IPS-18c (cell line): ENCODE data around the gene SURF4.
"Not testable (repeated sequence)": the region's sequence is repeated elsewhere in the genome, so short reads cannot be mapped to it uniquely, and the experiment has no call there.

Experiments used
- H3K4me3 ChIP-seq: 2 replicates; pipeline ENCODE4 v1.7.0; 2013; ENCODE audit warnings: low read depth, mild to moderate bottlenecking, low read length, moderate library complexity; ENCODE audit not compliant: insufficient read depth
- H3K9me3 ChIP-seq: one replicate; pipeline ENCODE4 v1.6.1; 2013; ENCODE audit warnings: mild to moderate bottlenecking, low read length, moderate library complexity; ENCODE audit not compliant: control insufficient read depth, insufficient read depth

Gene SURF4

DNA sequence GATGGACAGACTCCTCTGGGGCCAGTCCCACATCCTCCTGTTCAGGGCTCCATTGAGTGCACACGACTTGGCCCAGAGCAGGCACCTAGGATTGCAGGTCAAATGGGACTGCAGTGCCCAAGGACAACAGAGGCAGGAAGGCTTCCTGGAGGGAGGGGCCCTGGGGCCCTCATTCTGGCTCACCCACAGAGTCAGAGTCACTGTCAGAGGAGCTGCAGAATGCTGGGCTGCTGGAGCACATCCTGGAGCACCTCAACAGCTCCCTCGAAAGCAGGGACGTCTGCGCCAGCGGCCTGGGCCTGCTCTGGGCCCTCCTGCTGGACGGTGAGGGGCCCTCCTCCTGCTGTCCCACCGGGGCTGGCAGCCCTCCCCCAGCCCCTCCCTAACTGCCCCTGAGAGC is 26.8 kb upstream of the SURF4 start:
- no peaks in the 10 kb centered on the region for H3K9me3 ChIP-seq
- H3K4me3 ChIP-seq = no peak overlapping the region

DNA sequence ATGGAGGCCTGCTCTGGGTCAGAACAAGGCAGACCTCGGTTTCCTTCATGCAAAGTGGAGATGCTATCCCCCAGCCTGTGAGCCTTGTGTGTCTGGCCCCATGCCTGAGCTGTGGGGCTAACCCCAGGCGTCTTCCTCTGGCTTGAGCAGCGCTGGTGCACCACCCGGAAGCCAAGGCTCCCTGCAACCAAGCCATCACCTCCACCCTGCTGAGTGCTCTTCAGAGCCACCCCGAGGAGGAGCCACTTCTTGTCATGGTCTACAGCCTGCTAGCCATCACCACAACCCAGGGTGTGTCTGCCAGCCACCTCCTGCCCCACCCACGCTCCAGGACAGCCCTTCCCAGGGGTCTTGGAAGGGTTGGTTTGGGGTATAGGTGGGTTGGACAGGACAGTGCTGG is 25.7 kb upstream of the SURF4 start:
- Histone ChIP-seq H3K4me3 (no peak overlapping the region), H3K9me3 (no peaks in the 10 kb centered on the region)

DNA sequence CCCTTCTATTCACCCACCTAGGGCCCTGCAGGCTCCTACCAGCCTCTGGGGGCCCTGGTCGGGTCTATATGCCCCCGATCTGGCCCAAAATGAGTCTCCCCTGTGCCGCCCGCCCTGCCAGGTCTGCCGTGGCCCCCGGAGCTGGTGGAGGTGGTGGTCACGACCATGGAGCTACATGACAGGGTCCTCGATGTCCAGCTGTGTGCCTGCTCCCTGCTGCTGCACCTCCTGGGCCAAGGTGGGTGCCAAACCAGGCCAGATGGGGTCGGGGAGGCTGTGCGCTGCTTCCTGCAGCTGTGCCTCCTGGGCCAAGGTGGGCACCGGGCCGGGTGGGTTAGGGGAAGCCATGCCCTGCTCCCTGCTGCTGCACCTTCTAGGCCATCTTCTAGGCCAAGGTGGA is 24.4 kb upstream of the SURF4 start:
- no peaks in the 10 kb centered on the region for H3K9me3 ChIP-seq
- H3K4me3 ChIP-seq = no peak overlapping the region

DNA sequence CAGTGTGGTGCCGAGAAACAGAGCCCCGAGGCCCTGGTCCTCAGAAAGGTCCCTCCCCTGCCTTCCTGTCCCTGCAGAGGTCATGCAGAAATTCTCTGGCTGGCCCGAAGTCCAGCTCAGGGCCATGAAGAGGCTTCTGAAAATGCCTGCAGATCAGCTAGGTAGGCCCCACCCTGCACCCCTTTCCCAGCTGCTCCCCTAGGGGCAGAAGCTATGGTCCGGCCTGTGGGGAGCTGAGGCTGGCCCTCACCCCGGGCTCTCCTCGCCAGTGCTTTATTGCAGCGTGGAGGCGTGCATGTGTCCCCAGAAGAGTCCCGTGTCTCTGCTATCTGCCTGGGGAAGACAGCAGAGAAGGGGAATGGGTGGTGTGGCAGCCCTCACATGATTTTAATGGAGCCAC is 22.0 kb upstream of the SURF4 start:
- Histone ChIP-seq H3K9me3 (no peaks in the 10 kb centered on the region), H3K4me3 (no peak overlapping the region)

DNA sequence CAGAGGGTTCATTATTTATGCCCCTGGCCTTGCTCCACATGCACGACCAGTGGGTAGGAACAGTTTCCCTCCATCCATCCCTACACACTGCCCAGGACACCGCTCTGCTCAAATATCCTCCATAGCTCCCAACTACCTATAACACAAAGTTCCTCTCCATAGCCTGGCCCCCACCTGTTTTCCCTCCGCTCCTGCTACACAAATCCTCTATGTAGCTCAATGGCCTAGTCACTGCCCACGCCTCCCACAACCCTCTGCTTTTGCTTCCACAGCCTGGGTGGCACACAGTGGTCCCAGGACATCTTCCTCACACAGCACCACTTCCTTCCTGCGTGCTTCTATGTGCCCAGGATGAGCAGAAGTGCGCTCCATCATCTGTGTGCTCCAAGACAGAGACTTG is 21.5 kb upstream of the SURF4 start:
- no peak overlapping the region for H3K4me3 ChIP-seq
- H3K9me3 ChIP-seq = no peaks in the 10 kb centered on the region

DNA sequence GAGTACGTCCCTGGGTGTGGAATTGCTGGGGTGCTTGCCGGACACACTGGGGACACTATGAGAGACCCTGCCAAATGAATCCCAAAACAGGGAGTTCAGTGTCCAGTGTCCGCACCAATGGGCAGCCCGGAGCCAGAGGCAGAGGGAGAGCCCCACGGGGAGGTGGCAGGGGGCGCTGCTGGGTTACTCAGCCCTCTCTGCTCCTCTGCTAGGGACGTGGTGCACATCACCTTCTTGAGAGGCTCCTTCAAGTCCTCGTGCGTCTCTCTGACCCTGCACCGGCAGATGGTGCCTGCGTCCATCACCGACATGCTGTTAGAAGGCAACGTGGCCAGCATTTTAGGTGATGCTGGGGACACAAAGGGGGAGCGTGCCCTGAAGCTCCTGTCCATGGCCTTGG is 21.1 kb upstream of the SURF4 start:
- H3K4me3 ChIP-seq = no peak overlapping the region
- no peaks in the 10 kb centered on the region for H3K9me3 ChIP-seq

DNA sequence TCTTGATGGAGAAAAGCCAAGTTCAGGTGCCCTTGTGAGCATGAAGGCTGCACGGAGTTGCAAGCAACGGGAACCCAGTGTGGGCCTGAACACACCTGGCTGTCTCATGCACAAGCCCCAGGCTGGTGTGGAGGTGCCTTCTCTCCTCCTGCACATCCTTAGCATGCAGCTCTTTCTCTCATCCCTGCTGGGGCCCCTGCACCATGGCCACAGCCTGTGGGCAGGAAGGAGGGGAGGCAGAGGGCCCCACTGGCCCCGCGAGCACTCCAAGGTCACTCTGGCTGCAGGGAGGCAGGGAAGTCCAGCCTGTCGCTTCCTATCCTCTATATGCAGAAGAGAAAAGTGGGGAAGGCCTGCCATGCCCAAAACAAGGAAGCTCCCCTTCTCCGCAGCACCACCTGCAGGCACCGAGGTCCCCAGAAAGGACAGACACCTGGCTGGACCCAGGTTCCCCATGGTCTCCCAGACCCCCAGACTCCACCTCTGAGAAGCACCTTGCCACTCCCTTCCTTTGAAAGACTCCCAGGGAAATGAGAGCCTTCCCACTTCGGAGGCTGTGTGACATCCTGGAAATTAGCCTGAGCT is 18.9 kb upstream of the SURF4 start:
- Histone ChIP-seq H3K9me3 (peaks cover 5% of the 10 kb centered on the region), H3K4me3 (no peak overlapping the region)

DNA sequence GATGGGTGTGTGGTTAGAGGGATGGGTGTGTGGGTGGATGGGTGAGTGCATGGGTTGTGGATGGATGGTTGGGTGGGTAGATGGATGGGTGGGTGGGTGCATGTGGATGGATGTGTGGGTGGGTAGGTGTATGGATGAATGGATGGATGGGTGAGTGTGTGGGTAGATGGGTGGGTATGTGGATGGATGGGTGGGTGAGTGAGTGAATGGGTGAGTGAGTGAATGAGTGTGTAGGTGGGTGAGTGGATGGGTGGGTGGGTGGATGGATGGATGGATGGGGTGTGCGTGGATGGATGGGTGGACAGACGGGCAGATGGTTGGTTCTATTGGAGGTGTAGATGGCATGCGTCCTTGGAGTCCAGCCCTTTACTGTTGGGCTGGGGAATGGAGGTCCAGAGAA is 17.5 kb upstream of the SURF4 start:
- H3K4me3 ChIP-seq = no peak overlapping the region
- peaks cover 5% of the 10 kb centered on the region for H3K9me3 ChIP-seq

DNA sequence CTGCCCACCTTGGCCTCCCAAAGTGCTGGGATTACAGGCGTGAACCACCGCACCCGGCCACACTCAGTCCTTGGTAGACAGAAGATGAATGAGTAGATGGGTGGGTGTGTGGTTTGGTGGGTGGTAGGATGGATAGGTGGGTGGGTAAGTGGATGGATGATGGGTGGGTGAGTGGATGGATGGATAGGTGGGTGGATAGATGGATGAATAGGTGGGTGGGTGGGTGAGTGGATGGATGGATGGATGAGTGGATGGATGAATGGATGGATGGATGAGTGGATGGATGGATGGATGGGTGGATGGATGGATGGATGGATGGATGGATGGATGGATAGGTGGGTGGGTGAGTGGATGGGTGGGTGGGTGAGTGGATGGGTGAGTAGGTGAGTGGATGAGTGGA is 16.4 kb upstream of the SURF4 start:
- H3K4me3 ChIP-seq, H3K9me3 ChIP-seq: not testable (repeated sequence)

DNA sequence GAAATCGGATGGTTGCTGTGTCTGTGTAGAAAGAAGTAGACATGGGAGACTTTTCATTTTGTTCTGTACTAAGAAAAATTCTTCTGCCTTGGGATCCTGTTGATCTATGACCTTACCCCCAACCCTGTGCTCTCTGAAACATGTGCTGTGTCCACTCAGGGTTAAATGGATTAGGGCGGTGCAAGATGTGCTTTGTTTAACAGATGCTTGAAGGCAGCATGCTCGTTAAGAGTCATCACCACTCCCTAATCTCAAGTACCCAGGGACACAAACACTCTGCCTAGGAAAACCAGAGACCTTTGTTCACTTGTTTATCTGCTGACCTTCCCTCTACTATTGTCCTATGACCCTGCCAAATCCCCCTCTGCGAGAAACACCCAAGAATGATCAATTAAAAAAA is 15.6 kb upstream of the SURF4 start:
- not testable (repeated sequence) for H3K4me3 ChIP-seq, H3K9me3 ChIP-seq

DNA sequence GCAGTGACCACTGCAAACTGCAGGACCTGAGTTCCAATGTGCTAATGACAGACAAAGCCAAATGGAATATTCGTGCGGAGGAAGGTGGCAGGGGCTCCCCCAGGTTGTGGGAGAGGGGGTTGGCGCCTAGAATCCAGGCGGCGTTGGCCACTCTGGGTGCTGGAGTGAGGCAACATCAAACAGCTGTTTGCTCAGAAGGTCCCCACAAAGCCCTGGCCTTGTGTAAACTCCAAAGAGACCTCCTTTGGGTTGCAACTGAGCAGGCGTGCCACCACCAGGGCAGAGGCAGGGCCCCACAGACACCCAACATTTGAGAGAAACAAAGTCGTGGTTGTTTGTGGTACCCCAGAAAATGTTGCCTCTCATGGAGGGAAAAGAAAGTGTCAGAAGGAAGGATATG is 14.9 kb upstream of the SURF4 start:
- no peak overlapping the region for H3K4me3 ChIP-seq
- peaks cover 5% of the 10 kb centered on the region for H3K9me3 ChIP-seq

DNA sequence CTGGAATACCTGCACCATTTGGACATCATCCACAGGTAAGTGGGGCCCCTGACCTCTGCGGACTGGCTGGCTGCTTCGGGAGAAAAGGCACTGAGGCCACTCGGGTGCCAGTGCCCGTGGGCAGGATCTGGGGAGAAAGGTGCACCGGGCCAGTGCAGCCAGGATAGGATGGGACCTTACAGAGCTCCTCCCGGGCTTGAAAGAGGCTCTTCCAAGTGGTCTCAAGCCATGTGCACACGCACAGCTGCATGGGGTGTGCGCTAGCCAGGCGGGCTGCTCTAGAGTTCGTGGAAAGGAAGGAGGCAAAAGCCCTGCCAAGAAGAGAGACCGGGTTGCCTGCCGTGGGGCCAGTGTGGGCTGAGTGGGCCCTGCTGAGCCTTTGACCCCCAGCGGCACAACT is 13.7 kb upstream of the SURF4 start:
- Histone ChIP-seq H3K4me3 (no peak overlapping the region), H3K9me3 (peaks cover 5% of the 10 kb centered on the region)

DNA sequence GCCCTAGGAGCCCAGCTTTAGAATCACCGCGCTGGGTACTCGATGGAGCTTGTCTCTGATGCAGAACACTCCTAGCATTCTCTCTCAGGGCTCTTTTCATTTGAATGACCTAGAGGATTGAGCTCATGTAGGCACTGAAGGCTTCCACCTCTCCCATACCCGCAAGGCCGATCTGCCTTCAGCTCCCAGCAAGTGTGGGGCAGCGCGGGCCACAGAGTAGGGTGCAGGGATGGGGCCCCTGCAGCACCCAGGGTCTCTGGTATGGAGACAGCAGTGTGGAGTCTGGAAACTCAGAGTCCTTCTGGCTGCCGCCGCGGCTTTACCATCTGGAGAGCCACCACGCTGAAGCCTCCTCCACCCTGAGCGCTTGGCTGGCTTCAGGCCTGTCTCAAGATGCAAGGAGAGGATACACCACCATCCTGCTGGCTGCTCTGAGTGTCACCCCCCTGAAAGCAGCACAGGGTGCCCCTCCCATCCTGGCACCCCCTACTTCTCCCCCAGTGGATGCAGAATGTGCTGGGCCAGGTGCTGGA is 13.2 kb upstream of the SURF4 start:
- peaks cover 5% of the 10 kb centered on the region for H3K9me3 ChIP-seq
- H3K4me3 ChIP-seq = no peak overlapping the region

DNA sequence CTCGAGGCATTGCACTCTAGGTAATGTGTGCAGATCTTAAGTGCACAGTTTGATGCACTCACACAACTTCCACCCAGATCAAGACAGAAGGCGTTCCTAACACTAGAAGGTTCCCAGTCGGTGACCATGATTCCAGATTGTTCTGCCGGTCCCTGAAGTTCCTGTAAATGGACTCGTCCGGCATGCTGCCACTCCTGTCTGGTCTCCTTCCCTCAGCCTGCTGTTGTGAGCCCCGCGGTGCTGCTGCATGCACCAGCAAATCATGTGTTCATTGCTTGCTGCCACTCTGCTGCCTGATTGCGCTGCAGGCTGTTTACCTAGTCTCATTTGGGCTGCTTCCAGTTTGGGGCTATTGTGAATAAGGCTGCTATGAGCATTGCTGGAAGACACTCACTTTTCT is 11.8 kb upstream of the SURF4 start:
- no peak overlapping the region for H3K4me3 ChIP-seq
- H3K9me3 ChIP-seq = peaks cover 5% of the 10 kb centered on the region

DNA sequence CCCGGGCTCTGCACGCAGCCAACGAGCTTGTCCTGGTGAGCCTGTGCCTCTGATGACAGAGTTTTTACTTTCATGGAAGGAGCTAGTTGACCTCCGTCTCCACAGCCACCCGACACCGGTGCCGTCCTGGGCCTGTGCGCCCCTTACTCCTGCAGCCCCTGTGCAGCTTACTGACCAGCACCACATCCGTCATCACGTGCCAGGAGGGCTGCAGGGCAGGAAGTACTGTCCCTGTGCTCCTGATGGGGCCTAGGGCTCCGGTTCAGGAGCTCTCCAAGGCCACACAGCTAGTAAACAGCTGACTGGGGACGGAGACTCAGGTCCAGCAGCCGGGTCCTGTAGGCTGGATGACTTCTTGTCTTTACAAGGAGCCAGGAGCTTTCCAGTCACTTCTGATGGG is 10.5 kb upstream of the SURF4 start:
- H3K4me3 ChIP-seq = no peak overlapping the region
- H3K9me3 ChIP-seq = peaks cover 3% of the 10 kb centered on the region

DNA sequence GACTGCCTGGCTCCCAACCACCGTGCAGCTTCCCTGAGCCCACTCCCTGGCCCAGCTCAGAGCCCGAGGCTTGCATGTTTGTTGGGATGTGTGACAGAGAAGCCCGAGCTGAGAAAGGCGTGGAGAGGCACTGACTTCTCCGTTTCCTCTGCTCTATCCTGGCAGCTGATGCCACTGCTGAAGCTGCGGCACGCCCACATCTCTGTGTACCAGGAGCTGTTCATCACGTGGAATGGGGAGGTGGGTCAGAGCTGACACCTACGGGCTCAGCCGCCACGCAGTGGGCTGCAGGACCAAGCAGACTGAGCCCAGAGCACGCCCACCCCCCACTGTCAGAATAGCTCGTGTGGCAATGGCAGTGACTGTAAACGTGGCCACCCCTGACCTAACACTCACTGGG is 9.6 kb upstream of the SURF4 start:
- no peaks in the 10 kb centered on the region for H3K9me3 ChIP-seq

DNA sequence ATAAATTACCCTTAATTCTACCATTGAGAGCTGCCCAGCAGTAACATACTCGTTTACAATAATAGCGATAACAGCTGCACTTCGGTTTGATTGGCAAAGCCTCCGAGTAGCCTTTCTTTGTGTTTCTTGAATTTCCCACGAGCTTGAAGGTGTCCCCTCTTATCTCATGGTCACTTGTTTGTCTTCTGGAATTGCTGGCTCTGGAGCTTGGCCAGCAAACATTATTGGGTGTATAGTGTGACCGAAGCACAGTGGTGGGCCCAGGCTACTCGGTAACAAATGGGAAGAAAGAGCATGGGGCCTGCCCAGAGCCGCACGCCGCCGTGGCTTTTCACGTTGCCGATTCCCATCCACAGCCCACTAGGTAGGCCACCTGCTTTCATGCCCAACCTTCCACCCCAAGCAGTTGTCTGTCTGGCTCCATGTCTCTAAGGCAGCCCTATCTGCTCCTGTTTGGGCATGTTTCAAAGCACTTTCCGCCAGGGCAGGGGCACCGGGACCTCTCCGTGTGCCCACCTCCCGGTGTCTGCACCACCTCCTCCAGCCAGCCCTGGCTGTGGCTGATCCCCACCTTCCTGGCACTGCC is 9.0 kb upstream of the SURF4 start:
- Histone ChIP-seq H3K4me3 (no peak overlapping the region), H3K9me3 (no peaks in the 10 kb centered on the region)

More for the DNA sequence above, 9.6 kb upstream of the SURF4 start:
- H3K4me3 ChIP-seq = no peak overlapping the region

DNA sequence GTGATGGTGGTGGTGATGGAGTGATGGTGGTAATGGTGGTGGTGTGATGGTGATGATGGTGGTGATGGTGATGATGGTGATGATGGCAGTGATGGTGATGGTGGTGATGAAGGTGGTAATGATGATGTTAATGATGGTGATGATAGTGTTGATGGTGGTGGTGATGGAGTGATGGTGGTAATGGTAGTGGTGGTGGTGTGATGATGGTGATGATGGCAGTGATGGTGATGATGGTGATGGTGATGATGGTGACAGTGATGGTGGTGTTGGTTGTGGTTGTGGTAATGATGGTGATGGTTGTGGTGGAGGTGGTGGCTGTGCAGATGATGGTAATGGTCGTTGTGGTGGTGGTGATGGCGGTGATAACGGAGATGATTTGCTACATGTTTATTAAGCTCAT is 7.6 kb upstream of the SURF4 start:
- Histone ChIP-seq H3K4me3 (no peak overlapping the region), H3K9me3 (no peaks in the 10 kb centered on the region)

DNA sequence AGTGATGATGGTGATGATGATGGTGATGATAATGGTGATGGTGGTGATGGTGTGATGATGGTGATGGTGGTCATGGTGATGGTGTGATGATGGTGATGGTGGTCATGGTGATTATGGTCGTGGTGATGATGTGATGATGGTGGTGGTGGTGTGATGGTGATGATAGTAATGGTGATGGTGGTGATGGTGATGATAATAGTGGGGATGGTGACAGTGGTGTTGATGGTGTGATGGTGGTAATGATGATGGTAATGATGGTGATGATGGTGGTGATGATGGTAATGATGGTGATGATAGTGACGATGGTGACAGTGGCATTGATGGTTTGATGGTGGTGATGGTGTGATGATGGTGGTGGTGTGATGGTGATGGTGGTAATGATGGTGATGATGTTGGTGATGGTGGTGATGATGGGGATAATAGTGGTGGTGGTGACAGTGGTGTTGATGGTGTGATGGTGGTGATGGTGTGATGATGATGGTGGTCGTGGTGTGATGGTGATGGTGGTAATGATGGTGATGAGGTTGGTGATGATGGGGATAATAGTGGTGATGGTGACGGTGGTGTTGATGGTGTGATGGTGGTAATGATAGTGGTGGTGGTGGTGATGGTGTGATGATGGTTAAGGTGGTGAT is 6.8 kb upstream of the SURF4 start:
- Histone ChIP-seq H3K9me3 (no peaks in the 10 kb centered on the region), H3K4me3 (no peak overlapping the region)
